HCT116 (cell line): ENCODE measurements around the gene OGA. TPM values are rescaled to one million over a fixed set of nuclear protein-coding genes. Genes with fewer than 3 reads are reported as not detected.

Source experiments
- ATAC-seq: fragments of 200-7000 bp; cut with Tn5 transposase; 2 replicates; pipeline ENCODE4 v1.9.1; 2020; ENCODE audit warnings: mild to moderate bottlenecking, moderate library complexity
- BruUV-seq: library from RNA; stranded (reverse); fragments of 400-500 nt; replicated peaks from 2 replicates; lab custom pipeline; 2021; lab: Mats Ljungman, UMichigan
- CTCF ChIA-PET: fragments of 300-600 bp; sonication (Branson Sonifier 250); formaldehyde crosslinking; loops from one replicate; lab custom pipeline; 2021; ENCODE audit warnings: antibody characterized with exemption; lab: Charles Lee
- POLR2A ChIA-PET: fragments of 300-600, 350-600 bp; sonication (Branson Sonifier 250); formaldehyde crosslinking; loops from one replicate; lab custom pipeline; 2021; ENCODE audit warnings: antibody characterized with exemption; lab: Charles Lee
- RAD21 ChIA-PET, 2 experiments: fragments of 300-600 bp; sonication (Branson Sonifier 250); formaldehyde crosslinking; loops; one replicate each; lab custom pipeline; 2023; ENCODE audit warnings: low total read pairs in 2 of 2; ENCODE audit not compliant: uncharacterized antibody in 2 of 2, unreplicated experiment in 2 of 2, low non-redundant PET in 1 of 2; lab: Charles Lee
- DNase-seq: peaks from one replicate; pipeline ENCODE4 v3.0.0-alpha.2; 2010; ENCODE audit warnings: low read depth, low spot score
- H2AFZ ChIP-seq: fragments of 200-600 bp; shearing (Covaris generic), sonication (generic); 2 replicates; pipeline ENCODE4 v1.6.1; 2017; ENCODE audit warnings: low read depth, mixed run types, mixed read lengths, antibody characterized with exemption, low read length; ENCODE audit not compliant: poor library complexity, severe bottlenecking
- H3K27ac ChIP-seq: 2 replicates; pipeline ENCODE4 v1.5.1; 2012; ENCODE audit warnings: low read depth, low read length
- H3K27me3 ChIP-seq: fragments of 200-600 bp; sonication (generic); 2 replicates; pipeline ENCODE4 v1.6.1; 2016; ENCODE audit warnings: mixed run types, low read length, mixed read lengths; ENCODE audit not compliant: insufficient read depth
- H3K36me3 ChIP-seq, 2 experiments: fragments of 200-500 bp in 1 of 2; fragments of 200-600 bp in 1 of 2; sonication (Bioruptor generic) in 1 of 2; sonication (generic) in 1 of 2; 2 replicates each; pipeline versions ENCODE4 v1.5.1 to v1.6.1; 2014 to 2016; ENCODE audit warnings: low read length in 2 of 2, inconsistent platforms in 1 of 2, mixed read lengths in 1 of 2, mixed run types in 1 of 2; ENCODE audit not compliant: insufficient read depth in 2 of 2, control insufficient read depth in 1 of 2
- H3K4me1 ChIP-seq, 2 experiments: fragments of 200-600 bp in 1 of 2; sonication (generic) in 1 of 2; 2 replicates each; pipeline versions ENCODE4 v1.5.1 to v1.6.1; 2012 to 2017; ENCODE audit warnings: low read length in 2 of 2, inconsistent platforms in 1 of 2, mild to moderate bottlenecking in 1 of 2, mixed read lengths in 1 of 2, mixed run types in 1 of 2, moderate library complexity in 1 of 2; ENCODE audit not compliant: insufficient read depth in 2 of 2, control insufficient read depth in 1 of 2
- H3K4me2 ChIP-seq: fragments of 200-600 bp; sonication (generic); 2 replicates; pipeline ENCODE4 v1.6.1; 2017; ENCODE audit warnings: mixed run types, low read length, mixed read lengths
- H3K4me3 ChIP-seq, 2 experiments: fragments of 200-600 bp in 1 of 2; sonication (generic) in 1 of 2; replicated peaks in 1 of 2; 2 replicates each; pipeline ENCODE4 v1.5.1; 2011 to 2016; ENCODE audit warnings: low read length in 2 of 2, control low read depth in 1 of 2, low read depth in 1 of 2, mild to moderate bottlenecking in 1 of 2, mixed read lengths in 1 of 2, mixed run types in 1 of 2
- H3K79me2 ChIP-seq: fragments of 200-600 bp; sonication (generic); 2 replicates; pipeline ENCODE4 v1.6.1; 2017; ENCODE audit warnings: mild to moderate bottlenecking, mixed run types, low read length, moderate library complexity, mixed read lengths; ENCODE audit not compliant: insufficient read depth
- H3K9ac ChIP-seq: fragments of 200-600 bp; sonication (generic); 2 replicates; pipeline ENCODE4 v1.6.1; 2016; ENCODE audit warnings: low read length, mixed read lengths
- H3K9me2 ChIP-seq: fragments of 200-600 bp; sonication (generic), shearing (Covaris generic); 2 replicates; pipeline ENCODE4 v1.6.1; 2017; ENCODE audit warnings: mixed run types, mild to moderate bottlenecking, moderate library complexity; ENCODE audit not compliant: insufficient read depth
- H3K9me3 ChIP-seq, 2 experiments: fragments of 200-500 bp in 1 of 2; fragments of 200-600 bp in 1 of 2; sonication (Bioruptor generic) in 1 of 2; sonication (generic) in 1 of 2; 2 replicates each; pipeline ENCODE4 v1.6.1; 2014 to 2017; ENCODE audit warnings: low read length in 2 of 2, mixed read lengths in 2 of 2, inconsistent platforms in 1 of 2, low read depth in 1 of 2, mild to moderate bottlenecking in 1 of 2, mixed run types in 1 of 2, moderate library complexity in 1 of 2; ENCODE audit not compliant: control insufficient read depth in 1 of 2, insufficient read depth in 1 of 2
- H4K20me1 ChIP-seq: fragments of 200-600 bp; sonication (generic), shearing (Covaris generic); 2 replicates; pipeline ENCODE4 v1.6.1; 2017; ENCODE audit warnings: mixed run types, mild to moderate bottlenecking, moderate library complexity; ENCODE audit not compliant: insufficient read depth
- ATF3 ChIP-seq: IDR thresholded peaks from 2 replicates; pipeline ENCODE4 v1.6.1; 2012
- CBX3 ChIP-seq: IDR thresholded peaks from 2 replicates; pipeline ENCODE4 v1.6.1; 2012; ENCODE audit warnings: low read depth
- CEBPB ChIP-seq: IDR thresholded peaks from 2 replicates; pipeline ENCODE4 v1.6.1; 2012; ENCODE audit warnings: low read depth
- ELF1 ChIP-seq: IDR thresholded peaks from 2 replicates; pipeline ENCODE4 v1.6.1; 2012; ENCODE audit warnings: low read depth, borderline replicate concordance
- EZH2 ChIP-seq: fragments of 200-600 bp; sonication (generic); IDR thresholded peaks from 2 replicates; pipeline ENCODE4 v1.6.1; 2017; ENCODE audit warnings: antibody characterized with exemption, mixed run types
- EZH2phosphoT487 ChIP-seq: fragments of 200-600 bp; IDR thresholded peaks from 2 replicates; pipeline ENCODE4 v1.6.1; 2018; ENCODE audit warnings: antibody characterized with exemption, borderline replicate concordance
- JUND ChIP-seq: IDR thresholded peaks from 2 replicates; pipeline ENCODE4 v1.6.1; 2012
- POLR2A ChIP-seq: IDR thresholded peaks from 2 replicates; pipeline ENCODE4 v1.7.0; 2011; ENCODE audit warnings: borderline replicate concordance; ENCODE audit not compliant: insufficient read depth, insufficient read length; ENCODE audit errors: extremely low read depth
- POLR2AphosphoS5 ChIP-seq: IDR thresholded peaks from 2 replicates; pipeline ENCODE4 v1.6.1; 2011; ENCODE audit warnings: mild to moderate bottlenecking, low read depth, low read length, moderate library complexity
- RAD21 ChIP-seq: IDR thresholded peaks from 2 replicates; pipeline ENCODE4 v1.6.1; 2012; ENCODE audit warnings: low read depth, mild to moderate bottlenecking
- SIN3A ChIP-seq: IDR thresholded peaks from 2 replicates; pipeline ENCODE4 v1.6.1; 2012; ENCODE audit warnings: low read depth
- SP1 ChIP-seq: IDR thresholded peaks from 2 replicates; pipeline ENCODE4 v1.6.1; 2012; ENCODE audit warnings: low read depth
- ZNF274 ChIP-seq: fragments of 200-500 bp; sonication (Bioruptor generic); IDR thresholded peaks from 2 replicates; pipeline ENCODE4 v1.6.1; 2014; ENCODE audit warnings: mild to moderate bottlenecking, low read depth, low read length, inconsistent platforms
- intact Hi-C: fragments of 100-400 bp; cut with micrococcal nuclease; formaldehyde crosslinking; loops from 2 replicates; pipeline ENCODE4 v1.10.0; 2022
- total RNA-seq: library from RNA; stranded (reverse); gene quantifications from one replicate; pipeline ENCODE4 v1.2.1, GENCODE V29; 2021; ENCODE audit not compliant: unreplicated experiment

The OGA gene
- total RNA-seq, 1 experiment from 2014 or later = 127 TPM

DNA sequence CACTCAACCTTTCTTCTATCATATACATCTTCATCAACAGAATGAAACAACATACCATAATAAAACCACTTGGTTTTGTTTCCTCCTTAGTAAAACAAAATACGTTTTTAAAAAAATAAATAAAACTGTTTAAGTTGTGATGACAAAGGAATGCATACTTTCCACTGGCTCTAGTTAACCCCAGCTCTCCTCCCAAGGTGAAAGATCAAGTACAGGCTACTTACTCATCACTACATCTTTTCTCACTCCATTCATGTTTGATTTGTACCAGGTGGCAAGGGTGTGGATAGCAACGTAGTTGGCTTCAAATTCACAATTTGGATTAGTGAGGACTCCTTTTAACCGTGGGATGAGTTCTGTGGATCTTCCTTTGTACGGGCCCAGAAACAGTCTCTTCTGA is 14.7 kb downstream of the OGA start:
- Histone ChIP-seq H3K79me2 (peaks cover 90% of the 10 kb centered on the region), H3K4me3 (no peak overlapping the region), H3K36me3 (peaks cover 79 to 85% of the 10 kb centered on the region in 2 experiments), H3K9me3 (no peaks in the 10 kb centered on the region), H4K20me1 (peaks cover 22% of the 10 kb centered on the region), H3K27ac (no peak overlapping the region), H3K4me1 (no peaks in the 10 kb centered on the region), H2AFZ (no peak overlapping the region), H3K9ac (no peak overlapping the region), H3K9me2 (no peaks in the 10 kb centered on the region), H3K27me3 (no peaks in the 10 kb centered on the region), H3K4me2 (no peak overlapping the region)
- ChIA-PET RAD21 (no interaction called here), CTCF (no interaction called here), POLR2A (interaction anchor here (0.7 kb wide), 1 partner anchor 139 kb away, joined by 4 read pairs; no protein-coding TSS in a partner anchor)
- DNase-seq = no peak
- no TSS peak for BruUV-seq
- no peak for ATAC-seq
- intact Hi-C loops = no loop called here
- TF ChIP-seq JUND = no peak
- no peak for TF ChIP-seq ELF1
- no peak for TF ChIP-seq EZH2phosphoT487
- no peak for TF ChIP-seq ATF3
- TF ChIP-seq CBX3 = no peak
- no peak for TF ChIP-seq SIN3A
- no peak for TF ChIP-seq EZH2
- no peak for TF ChIP-seq SP1
- no peak for TF ChIP-seq ZNF274
- no peak for TF ChIP-seq POLR2A
- TF ChIP-seq POLR2AphosphoS5 = no peak

GRCh38 chr10:101797403-101798059 is 20.7 kb downstream of the OGA start:
- no peak overlapping the region for H3K4me3 ChIP-seq
- peaks cover 98% of the 10 kb centered on the region for H3K79me2 ChIP-seq
- ChIA-PET POLR2A (interaction anchor here (1.3 kb wide), 1 partner anchor 21 kb away, joined by 4 read pairs; the partner anchor contains the start of gene OGA), RAD21 (no interaction called here), CTCF (interaction anchor here (1.2 to 2.9 kb wide), 2 partner anchors 16 to 195 kb away, joined by 3 to 10 read pairs; no protein-coding TSS in a partner anchor)
- H3K36me3 ChIP-seq = peaks cover 83 to 85% of the 10 kb centered on the region in 2 experiments
- intact Hi-C loops = no loop called here
- BruUV-seq = TSS peak; percentile 14
- DNase-seq (no peak), ATAC-seq (no peak)
- no peak for TF ChIP-seq CEBPB
- no peak for TF ChIP-seq CBX3
- no peak for TF ChIP-seq RAD21
- no peak for TF ChIP-seq SP1
- H2AFZ ChIP-seq = no peak overlapping the region
- no peak overlapping the region for H3K9ac ChIP-seq
- H3K4me1 ChIP-seq = no peaks in the 10 kb centered on the region
- H3K9me2 ChIP-seq = no peaks in the 10 kb centered on the region
- H4K20me1 ChIP-seq = peaks cover 18% of the 10 kb centered on the region
- H3K27me3 ChIP-seq = no peaks in the 10 kb centered on the region
- H3K27ac ChIP-seq = no peak overlapping the region
- no peaks in the 10 kb centered on the region for H3K9me3 ChIP-seq
- H3K4me2 ChIP-seq = no peak overlapping the region
